OCI-LY1 (cell line): Measurements from ENCODE around the gene PLEKHA6.
"Not testable (repeated sequence)": the region's sequence is repeated elsewhere in the genome, so short reads cannot be mapped to it uniquely, and the experiment has no call there.

Experiments
- H2AFZ ChIP-seq: fragments of 200-600 bp; sonication (generic), shearing (Covaris generic); 2 replicates; pipeline ENCODE4 v1.6.0; 2014; ENCODE audit warnings: antibody characterized with exemption, mild to moderate bottlenecking, low read length
- H3F3A ChIP-seq: fragments of 200-600 bp; sonication (generic), shearing (Covaris generic); 2 replicates; pipeline ENCODE4 v1.6.0; 2014; ENCODE audit warnings: mild to moderate bottlenecking, antibody characterized with exemption, low read length, moderate library complexity; ENCODE audit not compliant: insufficient read depth
- H3K27ac ChIP-seq: fragments of 200-600 bp; sonication (generic); 2 replicates; pipeline ENCODE4 v1.5.1; 2014; ENCODE audit warnings: low read length, mixed run types, mild to moderate bottlenecking, low read depth; ENCODE audit not compliant: poor library complexity, severe bottlenecking
- H3K27me3 ChIP-seq: fragments of 200-600 bp; sonication (generic); 2 replicates; pipeline ENCODE4 v1.6.0; 2014; ENCODE audit warnings: antibody characterized with exemption, mild to moderate bottlenecking, low read length, moderate library complexity; ENCODE audit not compliant: insufficient read depth
- H3K36me3 ChIP-seq: fragments of 200-600 bp; sonication (generic); 2 replicates; pipeline ENCODE4 v1.6.1; 2014; ENCODE audit warnings: mild to moderate bottlenecking, antibody characterized with exemption, low read length, moderate library complexity, mixed read lengths; ENCODE audit not compliant: insufficient read depth
- H3K4me1 ChIP-seq: fragments of 200-600 bp; sonication (generic); 2 replicates; pipeline ENCODE4 v1.5.1; 2014; ENCODE audit warnings: mild to moderate bottlenecking, low read length, moderate library complexity; ENCODE audit not compliant: insufficient read depth, severe bottlenecking
- H3K4me2 ChIP-seq: fragments of 200-600 bp; sonication (generic), shearing (Covaris generic); 2 replicates; pipeline ENCODE4 v1.6.1; 2014; ENCODE audit warnings: low read length
- H3K4me3 ChIP-seq: fragments of 200-600 bp; sonication (generic); 2 replicates; pipeline ENCODE4 v1.5.1; 2014; ENCODE audit warnings: low read length, low read depth, mild to moderate bottlenecking, mixed read lengths; ENCODE audit not compliant: poor library complexity, severe bottlenecking
- H3K79me2 ChIP-seq: fragments of 200-600 bp; shearing (Covaris generic); 2 replicates; pipeline ENCODE4 v1.6.1; 2016; ENCODE audit warnings: mixed run types, low read length, mixed read lengths; ENCODE audit not compliant: insufficient read depth
- H3K9ac ChIP-seq: fragments of 200-600 bp; sonication (generic), shearing (Covaris generic); 2 replicates; pipeline ENCODE4 v1.6.1; 2014; ENCODE audit warnings: mild to moderate bottlenecking, low read length, mixed read lengths
- H3K9me2 ChIP-seq: fragments of 200-600 bp; sonication (generic), shearing (Covaris generic); 2 replicates; pipeline ENCODE4 v1.6.1; 2014; ENCODE audit warnings: low read depth, mild to moderate bottlenecking, low read length, mixed read lengths
- H3K9me3 ChIP-seq: fragments of 200-600 bp; shearing (Covaris generic); 2 replicates; pipeline ENCODE4 v1.6.1; 2014; ENCODE audit warnings: low read length, mixed read lengths
- H4K20me1 ChIP-seq: fragments of 200-600 bp; sonication (generic), shearing (Covaris generic); 2 replicates; pipeline ENCODE4 v1.6.0; 2016; ENCODE audit warnings: mild to moderate bottlenecking, low read length; ENCODE audit not compliant: insufficient read depth
- EZH2 ChIP-seq: fragments of 200-600 bp; sonication (generic), shearing (Covaris generic); IDR thresholded peaks from 2 replicates; pipeline ENCODE4 v1.8.0; 2017; ENCODE audit warnings: borderline replicate concordance, mixed run types, mild to moderate bottlenecking, antibody characterized with exemption, low read length, moderate library complexity, mixed read lengths
- TF ChIP-seq, protein P1 (sequence below): fragments of 200-600 bp; sonication (generic), shearing (Covaris generic); IDR thresholded peaks from 2 replicates; pipeline ENCODE4 v1.5.1; 2017; ENCODE audit warnings: mild to moderate bottlenecking, antibody characterized with exemption, low read length, moderate library complexity, mixed read lengths

The PLEKHA6 gene

GRCh38 chr1:204314893-204315658 is 44.7 kb downstream of the PLEKHA6 start:
- Histone ChIP-seq H3K36me3 (no peaks in the 10 kb centered on the region), H3K9me3 (no peaks in the 10 kb centered on the region), H3K4me1 (peaks cover 5% of the 10 kb centered on the region), H4K20me1 (no peaks in the 10 kb centered on the region), H3K9ac (no peak overlapping the region), H3K79me2 (no peaks in the 10 kb centered on the region), H3K4me2 (no peak overlapping the region), H2AFZ (no peak overlapping the region), H3K27me3 (peaks cover 12% of the 10 kb centered on the region), H3K9me2 (no peaks in the 10 kb centered on the region), H3K4me3 (no peak overlapping the region), H3K27ac (no peak overlapping the region), H3F3A (no peaks in the 10 kb centered on the region)
- no peak for TF ChIP-seq EZH2
- TF ChIP-seq, protein P1, sequence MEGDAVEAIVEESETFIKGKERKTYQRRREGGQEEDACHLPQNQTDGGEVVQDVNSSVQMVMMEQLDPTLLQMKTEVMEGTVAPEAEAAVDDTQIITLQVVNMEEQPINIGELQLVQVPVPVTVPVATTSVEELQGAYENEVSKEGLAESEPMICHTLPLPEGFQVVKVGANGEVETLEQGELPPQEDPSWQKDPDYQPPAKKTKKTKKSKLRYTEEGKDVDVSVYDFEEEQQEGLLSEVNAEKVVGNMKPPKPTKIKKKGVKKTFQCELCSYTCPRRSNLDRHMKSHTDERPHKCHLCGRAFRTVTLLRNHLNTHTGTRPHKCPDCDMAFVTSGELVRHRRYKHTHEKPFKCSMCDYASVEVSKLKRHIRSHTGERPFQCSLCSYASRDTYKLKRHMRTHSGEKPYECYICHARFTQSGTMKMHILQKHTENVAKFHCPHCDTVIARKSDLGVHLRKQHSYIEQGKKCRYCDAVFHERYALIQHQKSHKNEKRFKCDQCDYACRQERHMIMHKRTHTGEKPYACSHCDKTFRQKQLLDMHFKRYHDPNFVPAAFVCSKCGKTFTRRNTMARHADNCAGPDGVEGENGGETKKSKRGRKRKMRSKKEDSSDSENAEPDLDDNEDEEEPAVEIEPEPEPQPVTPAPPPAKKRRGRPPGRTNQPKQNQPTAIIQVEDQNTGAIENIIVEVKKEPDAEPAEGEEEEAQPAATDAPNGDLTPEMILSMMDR = no peak

DNA sequence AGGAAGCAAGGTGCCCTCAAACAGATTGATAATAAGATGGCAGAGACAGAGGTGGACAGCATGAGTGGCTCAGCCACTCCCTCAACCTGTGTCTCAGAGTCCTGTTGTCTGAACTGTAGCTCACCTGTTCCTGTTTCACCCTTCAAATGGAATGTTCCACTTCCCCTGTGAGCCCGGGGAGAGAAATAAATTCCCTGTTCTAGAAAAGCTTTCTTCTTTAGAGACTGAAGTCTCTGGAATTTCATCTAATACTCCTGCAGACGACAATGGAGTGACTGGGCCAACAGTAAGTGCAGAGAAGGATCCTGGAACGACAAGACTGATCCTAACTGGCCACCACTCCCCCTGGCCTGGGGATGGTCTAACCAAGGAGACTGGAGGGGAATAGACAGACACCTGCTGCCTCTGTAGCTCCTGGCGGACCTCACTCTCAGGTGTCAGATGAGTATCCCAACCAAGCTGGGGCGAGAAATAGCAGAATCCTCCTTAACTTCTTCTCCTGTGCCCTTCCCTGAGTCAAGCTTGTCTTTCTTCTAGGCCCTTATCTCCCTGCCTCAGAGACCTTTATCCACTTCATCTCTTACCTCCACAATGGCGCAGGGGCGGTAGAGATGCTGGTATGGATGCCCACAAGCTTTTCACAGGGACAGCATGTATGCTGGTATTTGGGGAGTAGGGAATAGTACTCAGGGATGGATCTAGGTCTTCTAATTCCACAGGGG is 45.4 kb downstream of the PLEKHA6 start:
- Histone ChIP-seq H3K9me2 (no peaks in the 10 kb centered on the region), H3K36me3 (no peaks in the 10 kb centered on the region), H3K4me1 (peaks cover 5% of the 10 kb centered on the region), H2AFZ (no peak overlapping the region), H3K4me2 (no peak overlapping the region), H3K4me3 (no peak overlapping the region), H3K27ac (no peak overlapping the region), H3K9ac (no peak overlapping the region), H3K27me3 (peaks cover 12% of the 10 kb centered on the region), H4K20me1 (no peaks in the 10 kb centered on the region), H3K79me2 (no peaks in the 10 kb centered on the region), H3F3A (no peaks in the 10 kb centered on the region), H3K9me3 (no peaks in the 10 kb centered on the region)
- no peak for TF ChIP-seq EZH2
- TF ChIP-seq, protein P1 = no peak

GRCh38 chr1:204313675-204314074 is 46.1 kb downstream of the PLEKHA6 start:
- Histone ChIP-seq H3K4me3 (no peak overlapping the region), H3K36me3 (no peaks in the 10 kb centered on the region)

GRCh38 chr1:204310970-204311369 is 48.8 kb downstream of the PLEKHA6 start:
- not testable (repeated sequence) for H3K4me1 ChIP-seq, H3K4me2 ChIP-seq, H3K27ac ChIP-seq, H3K27me3 ChIP-seq, H3K9ac ChIP-seq, H3K36me3 ChIP-seq, H3F3A ChIP-seq, H4K20me1 ChIP-seq, H2AFZ ChIP-seq, H3K79me2 ChIP-seq, H3K9me2 ChIP-seq, H3K4me3 ChIP-seq, H3K9me3 ChIP-seq

More at GRCh38 chr1:204313675-204314074, 46.1 kb downstream of the PLEKHA6 start:
- Histone ChIP-seq H4K20me1 (no peaks in the 10 kb centered on the region), H3K9ac (no peak overlapping the region), H3K9me2 (no peaks in the 10 kb centered on the region), H3K9me3 (no peaks in the 10 kb centered on the region), H3K4me2 (no peak overlapping the region), H2AFZ (no peak overlapping the region), H3F3A (no peaks in the 10 kb centered on the region), H3K27ac (no peak overlapping the region), H3K79me2 (no peaks in the 10 kb centered on the region), H3K27me3 (peaks cover 8% of the 10 kb centered on the region), H3K4me1 (peaks cover 5% of the 10 kb centered on the region)
- no peak for TF ChIP-seq EZH2
- TF ChIP-seq, protein P1 = no peak
